ENCODE data around the gene RBM27. TPM values are rescaled to one million over a fixed set of nuclear protein-coding genes. Genes with fewer than 3 reads are reported as not detected.

RBM27 gene
- total and polyA plus RNA-seq, 2 of the 4 experiments (the other 2 are of a cell fraction): 7.7 to 19.2 TPM

DNA sequence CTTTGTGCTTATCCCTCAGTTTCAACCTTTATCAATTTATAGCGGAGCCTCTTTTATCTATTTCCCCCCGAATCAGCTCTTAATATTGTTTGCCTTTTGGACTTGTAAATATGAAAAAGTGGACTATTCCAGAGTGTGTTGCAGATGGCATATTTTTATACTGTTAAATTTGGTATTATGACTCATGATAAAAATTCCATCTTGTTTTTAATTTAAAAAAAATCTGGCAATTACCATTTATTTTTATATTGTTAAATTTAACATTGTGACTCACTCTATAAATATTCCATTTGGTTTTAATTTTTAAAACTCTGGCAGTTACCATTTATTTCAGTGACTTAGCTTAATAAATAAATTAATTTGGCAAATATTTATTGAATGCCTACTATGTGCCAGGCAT lies 37.5 kb downstream of the RBM27 start:
- Histone ChIP-seq H3K36me3 (ENCODE audit: control insufficient read depth, insufficient read depth, low read length) (peaks cover 23% of the 10 kb centered on the region), H2BK5ac (ENCODE audit: low read depth, low read length, poor library complexity, severe bottlenecking) (no peak overlapping the region), H3K4me2 (ENCODE audit: low read depth, low read length) (no peak overlapping the region), H3K27ac (ENCODE audit: insufficient read depth, low read length) (no peak overlapping the region), H3K4ac (ENCODE audit: low read depth, low read length) (no peak overlapping the region), H4K20me1 (ENCODE audit: insufficient read depth, low read length) (no peaks in the 10 kb centered on the region), H2BK20ac (ENCODE audit: low read depth, low read length) (no peak overlapping the region), H3K4me3 (ENCODE audit: insufficient read depth, low read depth, low read length) (no peak overlapping the region), H3K79me1 (ENCODE audit: low read depth in 1 of 2, low read length in 2 of 2) (peaks cover 20 to 23% of the 10 kb centered on the region in 2 experiments), H3K27me3 (ENCODE audit: control insufficient read depth, insufficient read depth, low read length) (no peaks in the 10 kb centered on the region), H3K9me3 (ENCODE audit: control insufficient read depth, insufficient read depth, low read length) (no peaks in the 10 kb centered on the region), H2AFZ (replicated peaks; ENCODE audit: low read length, poor library complexity) (no peak overlapping the region), H4K8ac (ENCODE audit: low read depth in 2 of 2, low read length in 2 of 2) (no peak overlapping the region), H3K14ac (replicated peaks; ENCODE audit: low read depth, low read length) (no peak overlapping the region), H3K4me1 (ENCODE audit: control insufficient read depth, insufficient read depth, low read length) (no peaks in the 10 kb centered on the region), H3K23ac (ENCODE audit: low read depth, low read length) (no peak overlapping the region), H4K91ac (ENCODE audit: insufficient read depth, low read depth, low read length) (no peak overlapping the region), H2AK5ac (ENCODE audit: low read depth, low read length) (no peak overlapping the region), H2AK9ac (replicated peaks; ENCODE audit: low read depth, low read length, poor library complexity) (no peak overlapping the region), H2BK120ac (ENCODE audit: low read depth, low read length) (no peak overlapping the region), H3K56ac (ENCODE audit: extremely low read depth, insufficient read depth, low read length) (no peak overlapping the region), H3K18ac (ENCODE audit: low read depth, low read length) (no peak overlapping the region), H2BK15ac (ENCODE audit: low read depth, low read length) (no peak overlapping the region), H4K5ac (ENCODE audit: low read depth, low read length) (no peak overlapping the region), H3K9ac (ENCODE audit: low read depth, low read length) (no peak overlapping the region), H3K9me1 (ENCODE audit: insufficient read depth, low read length) (no peaks in the 10 kb centered on the region)
- dilution Hi-C loops (cut with HindIII; ENCODE audit: low sequenced_read_pairs, unreplicated experiment) (no loop called here), intact Hi-C loops (cut with micrococcal nuclease) (no loop called here), in situ Hi-C loops (cut with MboI; ENCODE audit: low sequenced_read_pairs) (no loop called here)
- no CpG with 5 or more reads among the region's 2 CpGs for WGBS, 2 experiments (ENCODE audit: extremely low coverage in 2 of 2, insufficient read length in 1 of 2)
- no TSS peak for BruUV-seq (replicated peaks)
- TF ChIP-seq MXI1 (IDR thresholded peaks at IDR 0.05; ENCODE audit: borderline replicate concordance, low read depth, low read length) (no peak), RCOR1 (IDR thresholded peaks at IDR 0.05; ENCODE audit: insufficient replicate concordance, low read length) (no peak), NFE2L2 (IDR thresholded peaks at IDR 0.05; ENCODE audit: low read depth, low read length) (no peak), MAZ (IDR thresholded peaks at IDR 0.05; ENCODE audit: borderline replicate concordance, low read depth, low read length) (no peak), CEBPB (IDR thresholded peaks at IDR 0.05; ENCODE audit: low read depth, low read length) (no peak), SMC3 (IDR thresholded peaks at IDR 0.05; ENCODE audit: low read depth, low read length) (no peak), RFX5 (IDR thresholded peaks at IDR 0.05; ENCODE audit: low read depth, low read length) (no peak), BHLHE40 (IDR thresholded peaks at IDR 0.05; ENCODE audit: low read depth, low read length) (no peak), CHD1 (IDR thresholded peaks at IDR 0.05; ENCODE audit: low read depth, low read length) (no peak), RAD21 (IDR thresholded peaks at IDR 0.05; ENCODE audit: low read length) (no peak), POLR2A (IDR thresholded peaks at IDR 0.05; ENCODE audit: low read depth, low read length) (no peak), FOS (IDR thresholded peaks at IDR 0.05; ENCODE audit: low read depth, low read length) (no peak), MAFK (IDR thresholded peaks at IDR 0.05; ENCODE audit: low read depth, low read length) (no peak)
- TF ChIP-seq, protein P1, sequence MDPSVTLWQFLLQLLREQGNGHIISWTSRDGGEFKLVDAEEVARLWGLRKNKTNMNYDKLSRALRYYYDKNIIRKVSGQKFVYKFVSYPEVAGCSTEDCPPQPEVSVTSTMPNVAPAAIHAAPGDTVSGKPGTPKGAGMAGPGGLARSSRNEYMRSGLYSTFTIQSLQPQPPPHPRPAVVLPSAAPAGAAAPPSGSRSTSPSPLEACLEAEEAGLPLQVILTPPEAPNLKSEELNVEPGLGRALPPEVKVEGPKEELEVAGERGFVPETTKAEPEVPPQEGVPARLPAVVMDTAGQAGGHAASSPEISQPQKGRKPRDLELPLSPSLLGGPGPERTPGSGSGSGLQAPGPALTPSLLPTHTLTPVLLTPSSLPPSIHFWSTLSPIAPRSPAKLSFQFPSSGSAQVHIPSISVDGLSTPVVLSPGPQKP (IDR thresholded peaks at IDR 0.05; ENCODE audit: borderline replicate concordance, low read depth, low read length): no peak
- TF ChIP-seq, protein P2, sequence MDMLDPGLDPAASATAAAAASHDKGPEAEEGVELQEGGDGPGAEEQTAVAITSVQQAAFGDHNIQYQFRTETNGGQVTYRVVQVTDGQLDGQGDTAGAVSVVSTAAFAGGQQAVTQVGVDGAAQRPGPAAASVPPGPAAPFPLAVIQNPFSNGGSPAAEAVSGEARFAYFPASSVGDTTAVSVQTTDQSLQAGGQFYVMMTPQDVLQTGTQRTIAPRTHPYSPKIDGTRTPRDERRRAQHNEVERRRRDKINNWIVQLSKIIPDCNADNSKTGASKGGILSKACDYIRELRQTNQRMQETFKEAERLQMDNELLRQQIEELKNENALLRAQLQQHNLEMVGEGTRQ (IDR thresholded peaks at IDR 0.05; ENCODE audit: low read depth, low read length): no peak
- TF ChIP-seq, protein P3, sequence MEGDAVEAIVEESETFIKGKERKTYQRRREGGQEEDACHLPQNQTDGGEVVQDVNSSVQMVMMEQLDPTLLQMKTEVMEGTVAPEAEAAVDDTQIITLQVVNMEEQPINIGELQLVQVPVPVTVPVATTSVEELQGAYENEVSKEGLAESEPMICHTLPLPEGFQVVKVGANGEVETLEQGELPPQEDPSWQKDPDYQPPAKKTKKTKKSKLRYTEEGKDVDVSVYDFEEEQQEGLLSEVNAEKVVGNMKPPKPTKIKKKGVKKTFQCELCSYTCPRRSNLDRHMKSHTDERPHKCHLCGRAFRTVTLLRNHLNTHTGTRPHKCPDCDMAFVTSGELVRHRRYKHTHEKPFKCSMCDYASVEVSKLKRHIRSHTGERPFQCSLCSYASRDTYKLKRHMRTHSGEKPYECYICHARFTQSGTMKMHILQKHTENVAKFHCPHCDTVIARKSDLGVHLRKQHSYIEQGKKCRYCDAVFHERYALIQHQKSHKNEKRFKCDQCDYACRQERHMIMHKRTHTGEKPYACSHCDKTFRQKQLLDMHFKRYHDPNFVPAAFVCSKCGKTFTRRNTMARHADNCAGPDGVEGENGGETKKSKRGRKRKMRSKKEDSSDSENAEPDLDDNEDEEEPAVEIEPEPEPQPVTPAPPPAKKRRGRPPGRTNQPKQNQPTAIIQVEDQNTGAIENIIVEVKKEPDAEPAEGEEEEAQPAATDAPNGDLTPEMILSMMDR (conservative IDR thresholded peaks at IDR 0.05; ENCODE audit: low read depth, low read length): no peak
- POLR2A ChIA-PET (ENCODE audit: unreplicated experiment): no interaction called here
- ATAC-seq (ENCODE audit: low read depth) (no peak), DNase-seq (peak; percentile 21)
- CTCF ChIA-PET: no interaction called here

Measured in IMR-90 (cell line).